Measurements from ENCODE around the gene TMPRSS5. TPM values are rescaled to one million over a fixed set of nuclear protein-coding genes. Genes with fewer than 3 reads are reported as not detected.

Gene TMPRSS5
- polyA plus RNA-seq, 1 experiment = 0.04 TPM

GRCh38 chr11:113664981-113665710 lies 41.0 kb downstream of the TMPRSS5 start:
- H3K9me3 ChIP-seq (ENCODE audit: control insufficient read depth, insufficient read depth, low read length) = no peaks in the 10 kb centered on the region
- H3K4me3 ChIP-seq (ENCODE audit: low read depth, low read length) = no peak overlapping the region
- TF ChIP-seq, protein P1, sequence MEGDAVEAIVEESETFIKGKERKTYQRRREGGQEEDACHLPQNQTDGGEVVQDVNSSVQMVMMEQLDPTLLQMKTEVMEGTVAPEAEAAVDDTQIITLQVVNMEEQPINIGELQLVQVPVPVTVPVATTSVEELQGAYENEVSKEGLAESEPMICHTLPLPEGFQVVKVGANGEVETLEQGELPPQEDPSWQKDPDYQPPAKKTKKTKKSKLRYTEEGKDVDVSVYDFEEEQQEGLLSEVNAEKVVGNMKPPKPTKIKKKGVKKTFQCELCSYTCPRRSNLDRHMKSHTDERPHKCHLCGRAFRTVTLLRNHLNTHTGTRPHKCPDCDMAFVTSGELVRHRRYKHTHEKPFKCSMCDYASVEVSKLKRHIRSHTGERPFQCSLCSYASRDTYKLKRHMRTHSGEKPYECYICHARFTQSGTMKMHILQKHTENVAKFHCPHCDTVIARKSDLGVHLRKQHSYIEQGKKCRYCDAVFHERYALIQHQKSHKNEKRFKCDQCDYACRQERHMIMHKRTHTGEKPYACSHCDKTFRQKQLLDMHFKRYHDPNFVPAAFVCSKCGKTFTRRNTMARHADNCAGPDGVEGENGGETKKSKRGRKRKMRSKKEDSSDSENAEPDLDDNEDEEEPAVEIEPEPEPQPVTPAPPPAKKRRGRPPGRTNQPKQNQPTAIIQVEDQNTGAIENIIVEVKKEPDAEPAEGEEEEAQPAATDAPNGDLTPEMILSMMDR (IDR thresholded peaks at IDR 0.05; ENCODE audit: low read depth, low read length) = no peak
- CTCF ChIA-PET = interaction anchor here (0.7 kb wide), 1 partner anchor 97 kb away, joined by 3 read pairs; no protein-coding TSS in a partner anchor
- no peak overlapping the region for H3K27ac ChIP-seq (ENCODE audit: low read depth, low read length)
- no peak for DNase-seq (ENCODE audit: low read depth, low spot score)
- POLR2A ChIA-PET = no interaction called here
- H3K27me3 ChIP-seq (ENCODE audit: control insufficient read depth, insufficient read depth, low read length) = no peaks in the 10 kb centered on the region

- Histone ChIP-seq H3K27me3 (ENCODE audit: control insufficient read depth, insufficient read depth, low read length) (no peaks in the 10 kb centered on the region), H3K27ac (ENCODE audit: low read depth, low read length) (no peak overlapping the region), H3K4me3 (ENCODE audit: low read depth, low read length) (no peak overlapping the region), H3K9me3 (ENCODE audit: control insufficient read depth, insufficient read depth, low read length) (no peaks in the 10 kb centered on the region)
- TF ChIP-seq, protein P1 (IDR thresholded peaks at IDR 0.05; ENCODE audit: low read depth, low read length) = no peak
- POLR2A ChIA-PET = no interaction called here
- no peak for DNase-seq (ENCODE audit: low read depth, low spot score)
- CTCF ChIA-PET = no interaction called here
These were observed 41.8 kb downstream of the TMPRSS5 start for GRCh38 chr11:113664069-113664980.

GRCh38 chr11:113663567-113663966 lies 42.5 kb downstream of the TMPRSS5 start:
- H3K4me3 ChIP-seq (ENCODE audit: low read depth, low read length) = no peak overlapping the region
- ChIA-PET POLR2A (no interaction called here), CTCF (no interaction called here)
- H3K9me3 ChIP-seq (ENCODE audit: control insufficient read depth, insufficient read depth, low read length) = no peaks in the 10 kb centered on the region
- no peak overlapping the region for H3K27ac ChIP-seq (ENCODE audit: low read depth, low read length)
- TF ChIP-seq, protein P1 (IDR thresholded peaks at IDR 0.05; ENCODE audit: low read depth, low read length) = no peak
- H3K27me3 ChIP-seq (ENCODE audit: control insufficient read depth, insufficient read depth, low read length) = no peaks in the 10 kb centered on the region
- no peak for DNase-seq (ENCODE audit: low read depth, low spot score)

DNA sequence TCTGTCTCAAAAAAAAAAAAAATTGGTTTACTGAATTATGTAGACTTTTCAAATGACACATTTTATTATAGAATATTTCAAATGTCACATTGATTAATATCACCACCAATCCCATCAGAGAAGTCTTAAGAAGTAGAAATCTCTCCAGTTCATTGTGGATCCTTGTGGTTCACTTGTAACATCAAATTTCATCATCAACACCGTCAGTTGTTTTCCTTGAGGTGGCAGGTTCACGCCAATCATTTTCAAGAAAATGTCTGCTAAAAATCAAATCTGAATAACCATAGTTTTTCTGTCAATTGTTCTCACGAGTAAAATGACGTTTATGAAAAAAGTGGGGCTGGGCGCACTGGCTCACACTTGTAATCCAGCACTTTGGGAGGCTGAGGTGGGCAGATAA lies 50.3 kb downstream of the TMPRSS5 start:
- no peaks in the 10 kb centered on the region for H3K27me3 ChIP-seq (ENCODE audit: control insufficient read depth, insufficient read depth, low read length)
- DNase-seq (ENCODE audit: low read depth, low spot score) = no peak
- H3K27ac ChIP-seq (ENCODE audit: low read depth, low read length) = no peak overlapping the region
- POLR2A ChIA-PET = no interaction called here
- CTCF ChIA-PET = no interaction called here
- H3K4me3 ChIP-seq (ENCODE audit: low read depth, low read length) = no peak overlapping the region
- no peaks in the 10 kb centered on the region for H3K9me3 ChIP-seq (ENCODE audit: control insufficient read depth, insufficient read depth, low read length)
- TF ChIP-seq, protein P1 (IDR thresholded peaks at IDR 0.05; ENCODE audit: low read depth, low read length) = no peak

DNA sequence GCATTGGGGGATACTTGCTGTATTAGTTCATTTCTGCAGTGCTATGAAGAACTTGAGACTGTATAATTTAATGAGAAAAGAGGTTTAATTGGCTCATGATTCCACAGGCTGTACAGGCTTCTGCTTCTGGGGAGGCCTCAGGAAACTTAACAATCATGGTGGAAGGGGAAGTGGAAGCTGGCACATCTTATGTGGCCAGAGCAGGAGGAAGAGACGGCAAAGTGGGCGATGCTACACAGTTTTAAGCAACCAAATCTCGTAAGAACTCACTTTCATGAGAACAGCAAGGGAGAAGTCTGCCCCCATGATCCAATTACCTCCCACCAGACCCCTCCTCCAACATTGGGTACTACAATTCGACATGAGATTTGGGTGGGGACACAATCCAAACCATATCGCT lies 55.1 kb downstream of the TMPRSS5 start:
- ChIA-PET POLR2A (no interaction called here), CTCF (no interaction called here)
- H3K27me3 ChIP-seq (ENCODE audit: control insufficient read depth, insufficient read depth, low read length) = no peaks in the 10 kb centered on the region
- peaks cover 9% of the 10 kb centered on the region; the same call in 1 of the 2 replicates for H3K9me3 ChIP-seq (ENCODE audit: control insufficient read depth, insufficient read depth, low read length)
- TF ChIP-seq, protein P1 (IDR thresholded peaks at IDR 0.05; ENCODE audit: low read depth, low read length) = no peak
- H3K4me3 ChIP-seq (ENCODE audit: low read depth, low read length) = no peak overlapping the region
- no peak for DNase-seq (ENCODE audit: low read depth, low spot score)
- no peak overlapping the region for H3K27ac ChIP-seq (ENCODE audit: low read depth, low read length)
